ENCODE data around the gene CUL4A. TPM values are rescaled to one million over a fixed set of nuclear protein-coding genes. Genes with fewer than 3 reads are reported as not detected.
"Not testable (repeated sequence)": the region's sequence is repeated elsewhere in the genome, so short reads cannot be mapped to it uniquely, and the experiment has no call there.

Gene CUL4A
- total RNA-seq, 2 experiments from 2014 or later, result 54.6 to 56.6 TPM

- Histone ChIP-seq H3K27me3 (ENCODE audit: control insufficient read depth in 1 of 2, insufficient read depth in 2 of 2, low read length in 2 of 2) (no peaks in the 10 kb centered on the region), H3K9me3 (ENCODE audit: control insufficient read depth in 1 of 2, insufficient read depth in 1 of 2, low read length in 2 of 2) (no peaks in the 10 kb centered on the region), H3K4me3 (ENCODE audit: low read length) (no peak overlapping the region), H3K27ac (ENCODE audit: low read depth in 1 of 2, low read length in 2 of 2) (no peak overlapping the region), H3K36me3 (ENCODE audit: insufficient read depth, low read length) (peaks cover 92% of the 10 kb centered on the region), H3K4me1 (ENCODE audit: insufficient read depth, low read length) (no peaks in the 10 kb centered on the region)
- no peak overlapping the region for H3K4me3 Mint-ChIP-seq
- H3K9me3 Mint-ChIP-seq, result no peaks in the 10 kb centered on the region
- peaks cover 97% of the 10 kb centered on the region for H3K36me3 Mint-ChIP-seq (ENCODE audit: low read depth)
- no peaks in the 10 kb centered on the region for H3K27me3 Mint-ChIP-seq
- ChIA-PET CTCF (no interaction called here), POLR2A (no interaction called here)
- DNase-seq (no peak), ATAC-seq (ENCODE audit: poor library complexity) (no peak)
- intact Hi-C loops (cut with DNase I, micrococcal nuclease), result no loop called here
- TF ChIP-seq CTCF (IDR thresholded peaks at IDR 0.05), result no peak
- no peak overlapping the region for H3K27ac Mint-ChIP-seq
- no peaks in the 10 kb centered on the region for H3K4me1 Mint-ChIP-seq (ENCODE audit: low read depth)
Observed at GRCh38 chr13:113245849-113246796, 36.7 kb downstream of the CUL4A start.

DNA sequence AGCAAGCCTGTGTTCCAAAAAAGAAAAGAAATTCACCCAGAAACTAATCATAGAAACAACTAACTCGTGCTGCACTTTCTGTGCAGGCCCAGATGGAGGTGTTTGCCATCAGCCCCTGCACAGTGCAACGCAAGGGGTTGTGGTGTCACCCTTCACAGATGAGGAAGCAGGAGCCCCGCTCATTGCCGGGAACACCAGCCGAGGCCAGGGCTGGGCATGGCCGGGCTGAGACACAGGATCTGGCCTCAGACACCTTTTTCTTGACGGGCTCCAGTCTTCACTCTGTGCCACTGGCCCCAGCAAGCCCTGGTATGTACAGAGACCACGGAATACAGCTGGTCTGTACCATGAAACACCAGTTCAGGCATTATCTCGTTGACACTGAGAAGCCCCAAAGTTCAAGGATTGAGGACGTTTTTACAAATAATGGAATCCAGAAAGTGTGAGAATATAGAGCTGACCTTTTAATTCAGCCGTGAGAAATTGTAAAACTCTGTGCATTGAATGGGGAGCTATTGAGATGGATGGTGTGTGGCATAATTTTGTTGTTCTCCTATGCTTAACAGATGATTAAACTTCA, 43.2 kb downstream of the CUL4A start:
- Mint-ChIP-seq H3K27ac (no peak overlapping the region), H3K27me3 (no peaks in the 10 kb centered on the region), H3K9me3 (no peaks in the 10 kb centered on the region), H3K4me3 (no peak overlapping the region), H3K36me3 (ENCODE audit: low read depth) (peaks cover 95% of the 10 kb centered on the region), H3K4me1 (ENCODE audit: low read depth) (no peaks in the 10 kb centered on the region)
- H3K27me3 ChIP-seq (ENCODE audit: control insufficient read depth in 1 of 2, insufficient read depth in 2 of 2, low read length in 2 of 2), result no peaks in the 10 kb centered on the region
- H3K36me3 ChIP-seq (ENCODE audit: insufficient read depth, low read length), result peaks cover 86% of the 10 kb centered on the region
- POLR2A ChIA-PET, result no interaction called here
- no peak for DNase-seq
- H3K9me3 ChIP-seq (ENCODE audit: control insufficient read depth in 1 of 2, insufficient read depth in 1 of 2, low read length in 2 of 2), result no peaks in the 10 kb centered on the region
- CTCF ChIA-PET, result interaction anchor here (1.2 kb wide), 1 partner anchor 141 kb away, joined by 3 read pairs; no protein-coding TSS in a partner anchor
- no peak for TF ChIP-seq CTCF (IDR thresholded peaks at IDR 0.05)
- no peak for ATAC-seq (ENCODE audit: poor library complexity)
- H3K4me1 ChIP-seq (ENCODE audit: insufficient read depth, low read length), result no peaks in the 10 kb centered on the region
- intact Hi-C loops (cut with DNase I, micrococcal nuclease), result no loop called here
- no peak overlapping the region for H3K27ac ChIP-seq (ENCODE audit: low read depth in 1 of 2, low read length in 2 of 2)
- no peak overlapping the region for H3K4me3 ChIP-seq (ENCODE audit: low read length)

DNA sequence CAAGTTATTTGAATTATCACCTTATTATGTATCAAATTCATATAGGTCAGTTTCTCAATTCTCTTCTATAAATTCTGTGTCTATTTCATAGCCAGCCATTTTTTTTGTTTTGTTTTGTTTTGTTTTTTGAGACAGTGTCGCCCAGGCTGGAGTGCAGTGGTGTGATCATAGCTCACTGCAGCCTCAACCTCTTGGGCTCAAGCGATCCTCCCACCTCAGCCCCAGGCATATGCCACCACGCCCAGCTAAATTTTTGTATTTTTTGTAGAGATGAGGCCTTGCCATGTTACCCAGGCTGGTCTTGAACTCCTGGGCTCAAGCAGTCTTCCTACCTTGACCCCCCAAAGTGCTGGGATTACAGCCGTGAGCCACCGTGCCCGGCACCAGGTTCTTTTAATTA, 48.5 kb downstream of the CUL4A start:
- H3K27me3 ChIP-seq (ENCODE audit: control insufficient read depth in 1 of 2, insufficient read depth in 2 of 2, low read length in 2 of 2); H3K4me1 ChIP-seq (ENCODE audit: insufficient read depth, low read length); POLR2A ChIA-PET; ATAC-seq (ENCODE audit: poor library complexity); H3K4me3 Mint-ChIP-seq; H3K27ac Mint-ChIP-seq; H3K9me3 ChIP-seq (ENCODE audit: control insufficient read depth in 1 of 2, insufficient read depth in 1 of 2, low read length in 2 of 2); H3K27ac ChIP-seq (ENCODE audit: low read depth in 1 of 2, low read length in 2 of 2); H3K4me3 ChIP-seq (ENCODE audit: low read length); intact Hi-C loops (cut with DNase I, micrococcal nuclease); DNase-seq; H3K27me3 Mint-ChIP-seq; H3K9me3 Mint-ChIP-seq; H3K4me1 Mint-ChIP-seq (ENCODE audit: low read depth): not testable (repeated sequence)
- H3K36me3 Mint-ChIP-seq (ENCODE audit: low read depth), result peaks cover 77% of the 10 kb centered on the region
- H3K36me3 ChIP-seq (ENCODE audit: insufficient read depth, low read length), result peaks cover 81% of the 10 kb centered on the region
- CTCF ChIA-PET, result interaction anchor here (0.6 kb wide), 1 partner anchor 35 kb away, joined by 4 read pairs; no protein-coding TSS in a partner anchor
